SK-MEL-5 (cell line): ENCODE data around the gene TEX14. TPM values are rescaled to one million over a fixed set of nuclear protein-coding genes. Genes with fewer than 3 reads are reported as not detected.
"Not testable (repeated sequence)": the region's sequence is repeated elsewhere in the genome, so short reads cannot be mapped to it uniquely, and the experiment has no call there.

Source experiments
- DNase-seq: peaks from one replicate; pipeline ENCODE4 v3.0.0-alpha.2; 2016; ENCODE audit warnings: low read depth, low spot score
- in situ Hi-C: cut with HindIII; loops from 2 replicates; pipeline ENCODE4 v1.10.0; 2016; ENCODE audit warnings: low sequenced_read_pairs, high pct_unique_total_duplicates, low pct_unique_long_range_greater_than_20kb
- total RNA-seq: library from RNA; depleted of rRNA; stranded (reverse); fragments of >200 nt; shearing (Covaris generic); gene quantifications from 2 replicates; pipeline ENCODE4 v1.2.3, GENCODE V29; 2014

The TEX14 gene
- total RNA-seq, 1 experiment from 2014 or later = 0.55 TPM

DNA sequence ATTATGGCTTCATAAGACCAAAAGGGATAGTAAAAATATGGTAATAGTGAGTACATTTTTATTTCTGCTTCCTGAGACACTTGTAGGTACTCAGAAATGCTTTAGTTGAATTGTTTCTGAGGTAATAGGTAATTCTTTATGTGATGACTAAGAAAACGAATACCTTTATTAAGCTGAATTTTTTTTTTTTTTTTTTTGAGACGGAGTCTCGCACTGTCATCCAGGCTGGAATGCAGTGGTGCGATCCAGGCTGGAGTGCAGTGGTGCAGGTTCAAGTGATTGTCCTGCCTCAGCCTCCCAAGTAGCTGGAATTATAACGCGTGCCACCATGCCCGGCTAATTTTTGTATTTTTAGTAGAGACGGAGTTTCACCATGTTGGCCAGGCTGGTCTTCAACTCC lies 2.5 kb upstream of the TEX14 start:
- no peak for DNase-seq
- in situ Hi-C loops = no loop called here

- in situ Hi-C loops = no loop called here
- no peak for DNase-seq
Measured at GRCh38 chr17:58693751-58694150, 1.9 kb upstream of the TEX14 start.

GRCh38 chr17:58693208-58693607 lies 1.4 kb upstream of the TEX14 start:
- DNase-seq = no peak
- in situ Hi-C loops = no loop called here

DNA sequence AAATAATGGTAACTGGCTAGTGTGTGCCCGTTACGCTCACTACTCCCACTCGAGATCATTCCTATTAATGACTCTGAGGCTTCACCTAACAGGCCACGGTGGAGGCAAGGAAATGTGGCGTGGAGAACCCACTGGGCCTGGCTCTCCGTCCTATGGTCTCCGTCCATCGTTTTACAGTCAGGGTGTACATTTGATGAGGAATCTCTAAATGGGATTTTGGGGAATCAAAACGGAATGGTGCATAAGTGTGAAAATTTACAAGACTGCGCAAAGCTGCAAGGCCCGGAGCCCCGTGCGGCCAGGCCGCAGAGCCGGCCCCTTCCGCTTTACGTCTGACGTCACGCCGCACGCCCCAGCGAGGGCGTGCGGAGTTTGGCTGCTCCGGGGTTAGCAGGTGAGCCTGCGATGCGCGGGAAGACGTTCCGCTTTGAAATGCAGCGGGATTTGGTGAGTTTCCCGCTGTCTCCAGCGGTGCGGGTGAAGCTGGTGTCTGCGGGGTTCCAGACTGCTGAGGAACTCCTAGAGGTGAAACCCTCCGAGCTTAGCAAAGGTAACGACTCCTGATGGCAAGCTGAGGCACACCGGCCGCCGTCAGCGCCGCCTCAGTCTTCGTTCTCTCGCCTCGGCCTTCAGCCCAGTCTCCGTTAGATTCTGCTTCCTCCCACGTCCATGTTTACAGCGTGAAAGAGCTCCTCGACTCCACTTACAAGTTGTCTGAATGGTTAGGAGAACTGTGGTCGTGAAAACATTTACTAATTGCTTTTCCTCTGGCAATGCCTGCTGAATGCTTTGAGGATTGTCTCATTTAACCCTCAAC lies 602 bp upstream of the TEX14 start, which contains the start of gene RAD51C:
TSS of gene RAD51C (plus strand) at position 364 of the 817 bp plus-strand sequence. CDS start at position 406, 42 bp downstream.
- peak; percentile 94 for DNase-seq
- in situ Hi-C loops = no loop called here

GRCh38 chr17:58690033-58690432 lies 1.8 kb downstream of the TEX14 start:
- in situ Hi-C loops, DNase-seq: not testable (repeated sequence)

DNA sequence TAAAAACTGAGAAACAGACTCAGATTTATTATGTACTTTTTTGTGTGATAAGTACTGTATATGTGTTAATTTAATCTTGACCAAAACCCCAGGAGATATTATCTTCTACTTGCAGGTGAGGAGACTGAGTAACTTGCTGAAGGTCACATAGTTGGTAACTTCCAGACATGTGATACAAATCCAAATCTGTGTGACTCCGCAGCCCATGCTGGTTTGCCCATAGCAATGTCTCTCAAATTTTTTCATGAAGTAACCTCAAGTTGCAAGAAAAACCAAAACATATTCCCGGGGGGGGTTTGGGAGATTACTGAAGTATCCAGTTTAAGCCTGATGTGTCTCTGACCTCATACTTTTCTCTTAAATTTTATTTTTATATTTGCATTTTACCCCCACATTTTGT lies 3.3 kb downstream of the TEX14 start:
- in situ Hi-C loops = no loop called here

DNA sequence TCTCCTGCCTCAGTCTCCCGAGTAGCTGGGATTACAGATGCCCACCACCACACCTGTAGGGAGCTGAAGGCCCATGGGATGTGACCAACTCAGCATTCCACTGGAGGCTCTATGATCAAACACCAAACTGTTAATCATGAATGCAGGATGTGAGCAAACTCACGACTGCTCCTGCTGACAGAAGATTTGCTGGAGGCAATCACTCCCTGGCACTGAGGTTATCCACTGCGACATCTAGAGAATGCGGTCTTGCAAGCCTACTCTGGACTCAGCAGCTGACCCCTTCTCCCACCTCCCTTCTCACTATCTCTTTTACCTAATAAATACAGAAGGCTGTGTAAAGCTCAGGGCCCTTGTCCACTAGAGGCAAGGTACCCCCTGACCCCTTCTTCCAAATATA lies 4.9 kb downstream of the TEX14 start:
- DNase-seq = no peak
- in situ Hi-C loops = no loop called here

More for the DNA sequence above, 3.3 kb downstream of the TEX14 start:
- no peak for DNase-seq

- in situ Hi-C loops, DNase-seq: not testable (repeated sequence)
Measured at GRCh38 chr17:58684462-58684861, 7.4 kb downstream of the TEX14 start.

- in situ Hi-C loops = no loop called here
- DNase-seq = no peak
Measured at GRCh38 chr17:58684003-58684402, 7.8 kb downstream of the TEX14 start.

DNA sequence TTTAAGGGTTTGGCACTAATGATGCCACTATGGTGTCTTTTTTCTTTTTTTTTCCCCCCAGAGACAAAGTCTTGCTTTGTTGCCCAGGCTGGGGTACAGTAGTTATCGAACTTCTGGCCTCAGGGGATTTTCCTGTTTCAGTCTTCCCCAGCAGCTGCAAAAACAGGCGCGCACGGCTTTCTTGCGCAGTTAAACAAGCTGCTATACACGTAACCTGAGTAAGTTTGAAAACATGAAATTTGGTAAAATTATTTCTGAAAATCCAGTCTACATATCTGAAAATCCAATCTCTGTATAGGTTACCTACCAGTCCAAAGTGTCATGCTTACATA lies 11.8 kb downstream of the TEX14 start:
- in situ Hi-C loops = no loop called here
- no peak for DNase-seq

DNA sequence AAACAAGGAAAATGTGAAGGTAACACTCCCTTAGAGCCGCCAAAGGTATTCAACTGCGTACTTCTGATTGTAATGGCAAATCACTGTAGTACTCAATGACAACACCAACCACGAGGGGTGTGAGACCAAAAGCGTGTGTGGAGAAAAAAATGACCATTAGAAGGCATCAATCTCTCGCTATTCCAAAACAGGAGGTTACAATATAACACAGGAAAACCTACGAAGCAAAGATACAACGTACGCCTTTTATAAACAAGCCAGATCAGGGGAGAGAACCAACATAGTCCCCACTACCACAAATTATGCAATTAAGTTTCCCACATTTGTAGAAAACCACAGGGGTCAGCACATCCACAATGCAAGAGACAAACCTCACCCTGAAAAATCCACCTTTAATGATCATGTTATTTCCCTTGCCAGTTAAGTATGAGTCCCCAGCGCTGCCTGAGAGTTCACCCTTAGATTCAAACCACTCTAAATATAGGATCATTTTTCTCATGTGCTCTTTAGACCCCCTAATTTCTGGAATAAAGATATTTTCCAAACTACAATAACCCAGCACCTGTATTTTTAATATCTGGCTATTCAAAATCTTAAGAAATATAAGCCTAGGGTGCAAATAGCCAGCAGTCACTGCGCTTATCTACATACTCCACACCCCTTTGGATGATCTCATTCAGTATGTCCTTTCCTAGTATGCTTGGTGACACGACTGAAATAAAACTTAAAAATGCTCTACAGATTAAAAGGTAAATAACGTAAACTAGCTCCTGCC lies 12.4 kb downstream of the TEX14 start:
- in situ Hi-C loops = no loop called here
- DNase-seq = peak; percentile 100

GRCh38 chr17:58678287-58678686 lies 13.6 kb downstream of the TEX14 start:
- in situ Hi-C loops = not testable (repeated sequence)

DNA sequence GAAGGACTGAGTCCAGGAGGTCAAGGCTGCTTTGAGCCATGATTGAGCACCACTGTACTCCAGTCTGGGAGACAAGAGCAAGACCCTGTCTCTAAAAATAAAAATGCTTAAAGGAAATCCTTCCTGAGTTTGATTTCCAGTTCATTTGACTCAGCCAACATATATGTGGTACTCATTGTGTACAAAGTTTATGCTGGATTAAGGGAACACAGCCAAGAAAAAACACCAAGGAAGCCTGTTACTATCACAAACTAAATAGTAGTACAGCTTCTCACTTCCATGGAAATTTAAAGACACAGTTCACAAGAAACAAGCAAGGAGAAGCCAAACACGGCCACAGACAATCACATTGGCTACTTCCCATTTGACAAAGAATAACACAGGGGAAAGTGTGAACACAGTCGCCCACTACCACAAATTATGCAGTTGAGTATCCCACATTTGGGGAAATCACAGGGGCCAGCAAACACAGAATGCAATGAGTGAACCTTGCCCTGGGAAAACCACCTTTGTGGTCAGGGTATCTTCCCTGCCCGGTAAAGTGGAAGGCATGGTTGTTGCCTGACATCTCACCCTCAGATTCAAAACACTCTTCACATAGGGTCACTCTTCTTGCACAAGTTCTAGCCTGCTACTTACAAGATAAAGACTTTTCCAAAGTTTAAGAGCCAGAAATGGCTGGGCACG lies 14.5 kb downstream of the TEX14 start:
- in situ Hi-C loops = no loop called here

More at GRCh38 chr17:58678287-58678686, 13.6 kb downstream of the TEX14 start:
- DNase-seq = not testable (repeated sequence)

DNA sequence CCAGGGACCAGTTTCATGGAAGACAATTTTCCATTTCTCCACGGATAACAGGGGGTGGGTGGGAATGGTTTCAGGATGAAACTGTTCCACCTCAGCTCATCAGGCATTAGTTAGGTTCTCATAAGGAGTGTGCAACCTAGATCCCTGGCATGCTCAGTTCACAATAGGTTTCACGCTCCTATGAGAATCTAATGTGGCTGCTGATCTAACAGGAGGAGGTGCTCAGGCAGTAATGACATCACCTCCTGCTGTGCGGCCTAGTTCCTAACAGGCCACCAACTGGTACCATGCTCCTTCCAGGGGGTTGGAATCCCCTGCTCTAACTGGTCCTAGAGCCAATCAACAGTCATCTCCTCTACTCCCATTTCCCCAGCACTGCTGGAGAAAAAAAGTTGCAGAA lies 19.9 kb downstream of the TEX14 start:
- in situ Hi-C loops = no loop called here
- DNase-seq = no peak

More for the DNA sequence above, 14.5 kb downstream of the TEX14 start:
- DNase-seq = no peak

GRCh38 chr17:58669853-58670252 lies 22.0 kb downstream of the TEX14 start:
- in situ Hi-C loops = no loop called here
- DNase-seq = no peak

- in situ Hi-C loops = no loop called here
Measured at GRCh38 chr17:58668598-58668935, 23.3 kb downstream of the TEX14 start.

GRCh38 chr17:58667934-58668597 lies 23.8 kb downstream of the TEX14 start:
- no peak for DNase-seq
- in situ Hi-C loops = no loop called here

More at GRCh38 chr17:58668598-58668935, 23.3 kb downstream of the TEX14 start:
- no peak for DNase-seq

DNA sequence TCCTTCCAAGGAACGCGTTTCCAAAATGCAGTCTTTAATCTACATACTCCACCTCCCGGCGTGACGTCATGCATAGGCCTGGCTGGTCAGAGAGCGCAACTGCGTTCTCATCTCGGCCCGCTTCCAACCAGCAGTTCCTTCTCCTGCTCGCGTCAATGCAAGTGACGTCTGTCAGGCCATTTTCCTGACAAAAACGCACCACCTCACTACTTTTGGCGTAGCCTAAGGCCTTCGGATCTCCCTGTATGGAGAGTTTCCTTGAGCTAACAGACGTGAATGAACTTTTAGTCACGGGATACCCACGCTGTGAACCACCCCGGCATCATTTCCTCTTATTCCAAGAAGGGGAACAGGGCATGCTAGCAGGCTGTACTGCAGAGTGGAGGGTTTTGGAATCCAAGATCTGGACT lies 25.0 kb downstream of the TEX14 start:
- DNase-seq = peak; percentile 100
- in situ Hi-C loops = no loop called here
